HepG2 (cell line): ENCODE data around the gene TUBG1. TPM values are rescaled to one million over a fixed set of nuclear protein-coding genes. Genes with fewer than 3 reads are reported as not detected.

Experiments used
- AKAP8 ChIP-seq: sonication (generic); formaldehyde crosslinking; IDR thresholded peaks from 2 replicates; pipeline ENCODE4 v1.5.1; 2020; ENCODE audit warnings: mild to moderate bottlenecking, missing genetic modification reagents
- ARID3A ChIP-seq: IDR thresholded peaks from 2 replicates; pipeline ENCODE4 v1.6.1; 2012; ENCODE audit warnings: low read depth, low read length, improper control_type of control experiment
- BORCS8-MEF2B ChIP-seq: sonication (generic); formaldehyde crosslinking; IDR thresholded peaks from 2 replicates; pipeline ENCODE4 v1.8.0; 2022; ENCODE audit warnings: mild to moderate bottlenecking, missing genetic modification reagents
- CREM ChIP-seq, 2 experiments: sonication (generic) in 1 of 2; formaldehyde crosslinking in 1 of 2; IDR thresholded peaks; 2 replicates each; pipeline versions ENCODE4 v1.4.0 to v1.6.1; 2016 to 2020; ENCODE audit warnings: antibody characterized with exemption in 1 of 2, mild to moderate bottlenecking in 1 of 2, missing genetic modification reagents in 1 of 2
- FOXJ3 ChIP-seq: sonication (generic); formaldehyde crosslinking; IDR thresholded peaks from 2 replicates; pipeline ENCODE4 v1.4.0; 2020; ENCODE audit warnings: missing genetic modification reagents, mild to moderate bottlenecking, borderline replicate concordance
- HOXA9 ChIP-seq: sonication (generic); formaldehyde crosslinking; IDR thresholded peaks from 2 replicates; pipeline ENCODE4 v1.8.1; 2022; ENCODE audit warnings: missing genetic modification reagents, mild to moderate bottlenecking, moderate library complexity, borderline replicate concordance
- SIN3A ChIP-seq: IDR thresholded peaks from 2 replicates; pipeline ENCODE4 v1.6.1; 2011; ENCODE audit warnings: low read depth, mild to moderate bottlenecking, control low read depth, low read length, borderline replicate concordance
- TBX3 ChIP-seq: fragments of 450-650 bp; IDR thresholded peaks from 2 replicates; pipeline ENCODE4 v1.6.1; 2017; ENCODE audit warnings: antibody characterized with exemption, mild to moderate bottlenecking, inconsistent platforms, borderline replicate concordance
- ZBTB1 ChIP-seq: sonication (generic); formaldehyde crosslinking; IDR thresholded peaks from 2 replicates; pipeline ENCODE4 v1.4.0; 2020; ENCODE audit warnings: missing genetic modification reagents, borderline replicate concordance
- ZBTB40 ChIP-seq, 2 experiments: fragments of 450-650 bp in 1 of 2; sonication (generic) in 1 of 2; formaldehyde crosslinking in 1 of 2; IDR thresholded peaks; 2 replicates each; pipeline versions ENCODE4 v1.6.1 to v1.8.0; 2016 to 2022; ENCODE audit warnings: antibody characterized with exemption in 1 of 2, mild to moderate bottlenecking in 1 of 2, missing genetic modification reagents in 1 of 2
- ZFP82 ChIP-seq: sonication (generic); formaldehyde crosslinking; IDR thresholded peaks from 2 replicates; pipeline ENCODE4 v1.5.1; 2020; ENCODE audit warnings: mild to moderate bottlenecking, missing genetic modification reagents, borderline replicate concordance
- ZNF33B ChIP-seq: sonication (generic); formaldehyde crosslinking; IDR thresholded peaks from 2 replicates; pipeline ENCODE4 v1.5.1; 2020; ENCODE audit warnings: mild to moderate bottlenecking, missing genetic modification reagents
- ZNF746 ChIP-seq: sonication (generic); formaldehyde crosslinking; IDR thresholded peaks from 2 replicates; pipeline ENCODE4 v1.8.0; 2022; ENCODE audit warnings: mild to moderate bottlenecking, missing genetic modification reagents
- ZNF891 ChIP-seq: sonication (generic); formaldehyde crosslinking; IDR thresholded peaks from 2 replicates; pipeline ENCODE4 v1.5.0; 2020; ENCODE audit warnings: mild to moderate bottlenecking, missing genetic modification reagents
- polyA plus RNA-seq, 8 experiments: library from polyadenylated mRNA; depleted of rRNA in 3 of 8; stranded (reverse) in 7 of 8; unstranded in 1 of 8; fragments of >200 nt; fragmentation: Illumina TruSeq in 4 of 8; extraction: Trizol in 4 of 8; gene quantifications; 2 replicates each; pipeline versions ENCODE4 v1.2.1 to v1.2.3, GENCODE V29; 2011 to 2016; ENCODE audit warnings: low read depth in 4 of 8, missing spikeins in 1 of 8, mixed read lengths in 1 of 8; ENCODE audit not compliant: insufficient read depth in 1 of 8
- total RNA-seq, 5 experiments: library from RNA; depleted of rRNA; stranded (reverse); fragments of >200 nt; fragmentation: Illumina TruSeq; extraction: Trizol; gene quantifications; 2 replicates each; pipeline ENCODE4 v1.2.3, GENCODE V29; 2016; ENCODE audit warnings: low read depth in 1 of 5
- TF ChIP-seq, protein P1 (sequence below): sonication (generic); formaldehyde crosslinking; IDR thresholded peaks from 2 replicates; pipeline ENCODE4 v1.4.0; 2020; ENCODE audit warnings: low read depth, mild to moderate bottlenecking, missing genetic modification reagents

The TUBG1 gene
- total and polyA plus RNA-seq, 2 of the 13 experiments (the other 11 are each of a cell fraction or from before 2014, with no cell fraction given) = 74.1 to 137 TPM

- TF ChIP-seq ZBTB40 (IDR thresholded peaks at IDR 0.05) = peak; percentile 82
- peak; percentile 79 for TF ChIP-seq ZBTB40 (CRISPR knock-in tag; IDR thresholded peaks at IDR 0.05)
- peak; percentile 25; the same call in 1 of the 2 replicates for TF ChIP-seq FOXJ3 (CRISPR knock-in tag)
- TF ChIP-seq ZNF891 (CRISPR knock-in tag) = peak; percentile 84
- TF ChIP-seq ARID3A = no peak
- TF ChIP-seq SIN3A = peak; percentile 98
- peak; percentile 60; the same call in 1 of the 2 replicates for TF ChIP-seq AKAP8 (CRISPR knock-in tag)
- peak; percentile 76; the same call in 1 of the 2 replicates for TF ChIP-seq ZBTB1 (CRISPR knock-in tag)
- peak; percentile 10 for TF ChIP-seq ZNF746 (CRISPR knock-in tag)
- TF ChIP-seq TBX3 = no peak
- TF ChIP-seq, protein P1, sequence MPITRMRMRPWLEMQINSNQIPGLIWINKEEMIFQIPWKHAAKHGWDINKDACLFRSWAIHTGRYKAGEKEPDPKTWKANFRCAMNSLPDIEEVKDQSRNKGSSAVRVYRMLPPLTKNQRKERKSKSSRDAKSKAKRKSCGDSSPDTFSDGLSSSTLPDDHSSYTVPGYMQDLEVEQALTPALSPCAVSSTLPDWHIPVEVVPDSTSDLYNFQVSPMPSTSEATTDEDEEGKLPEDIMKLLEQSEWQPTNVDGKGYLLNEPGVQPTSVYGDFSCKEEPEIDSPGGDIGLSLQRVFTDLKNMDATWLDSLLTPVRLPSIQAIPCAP = 0 out of 2 replicates have a peak, but pooled peaks have one; percentile 34
- peak; percentile 85 for TF ChIP-seq CREM (IDR thresholded peaks at IDR 0.05)
- TF ChIP-seq CREM (CRISPR knock-in tag; IDR thresholded peaks at IDR 0.05) = 0 out of 2 replicates have a peak, but pooled peaks have one; percentile 4
- TF ChIP-seq BORCS8-MEF2B = peak; percentile 93
- TF ChIP-seq HOXA9 (CRISPR knock-in tag) = peak; percentile 42; the same call in 1 of the 2 replicates
- peak; percentile 70 for TF ChIP-seq ZNF33B (CRISPR knock-in tag)
- TF ChIP-seq ZFP82 (CRISPR knock-in tag) = 0 out of 2 replicates have a peak, but pooled peaks have one; percentile 42
Observed at GRCh38 chr17:42577532-42578281, 31.8 kb upstream of the TUBG1 start, which contains the start of gene PSMC3IP (continued).
